Endothelial cell of umbilical vein (primary cell): ENCODE measurements around the gene LMCD1.

Experiments
- MAX ChIP-seq: IDR thresholded peaks from 2 replicates; pipeline ENCODE4 v1.6.1; 2011; ENCODE audit not compliant: insufficient read depth, insufficient read length
- POLR2A ChIP-seq: IDR thresholded peaks from 2 replicates; pipeline ENCODE4 v1.6.1; 2012; ENCODE audit warnings: low read depth, mild to moderate bottlenecking, control low read depth, low read length
- POLR2AphosphoS5 ChIP-seq: IDR thresholded peaks from 2 replicates; pipeline ENCODE4 v1.6.1; 2012; ENCODE audit warnings: low read depth, mild to moderate bottlenecking, control low read depth, low read length, moderate library complexity; ENCODE audit not compliant: insufficient read depth
- TF ChIP-seq, protein P1 (sequence below), 2 donors: IDR thresholded peaks; 1 replicate in 1 of 2; 2 replicates in 1 of 2; pipeline ENCODE4 v1.5.1; 2011; ENCODE audit warnings: low read length in 2 of 2, mild to moderate bottlenecking in 2 of 2, moderate library complexity in 2 of 2, control low read depth in 1 of 2, inconsistent platforms in 1 of 2, low read depth in 1 of 2; ENCODE audit not compliant: insufficient read depth in 1 of 2; ENCODE audit errors: extremely low read depth in 1 of 2

- no peak for TF ChIP-seq MAX
- TF ChIP-seq POLR2AphosphoS5 = no peak
- TF ChIP-seq, protein P1, sequence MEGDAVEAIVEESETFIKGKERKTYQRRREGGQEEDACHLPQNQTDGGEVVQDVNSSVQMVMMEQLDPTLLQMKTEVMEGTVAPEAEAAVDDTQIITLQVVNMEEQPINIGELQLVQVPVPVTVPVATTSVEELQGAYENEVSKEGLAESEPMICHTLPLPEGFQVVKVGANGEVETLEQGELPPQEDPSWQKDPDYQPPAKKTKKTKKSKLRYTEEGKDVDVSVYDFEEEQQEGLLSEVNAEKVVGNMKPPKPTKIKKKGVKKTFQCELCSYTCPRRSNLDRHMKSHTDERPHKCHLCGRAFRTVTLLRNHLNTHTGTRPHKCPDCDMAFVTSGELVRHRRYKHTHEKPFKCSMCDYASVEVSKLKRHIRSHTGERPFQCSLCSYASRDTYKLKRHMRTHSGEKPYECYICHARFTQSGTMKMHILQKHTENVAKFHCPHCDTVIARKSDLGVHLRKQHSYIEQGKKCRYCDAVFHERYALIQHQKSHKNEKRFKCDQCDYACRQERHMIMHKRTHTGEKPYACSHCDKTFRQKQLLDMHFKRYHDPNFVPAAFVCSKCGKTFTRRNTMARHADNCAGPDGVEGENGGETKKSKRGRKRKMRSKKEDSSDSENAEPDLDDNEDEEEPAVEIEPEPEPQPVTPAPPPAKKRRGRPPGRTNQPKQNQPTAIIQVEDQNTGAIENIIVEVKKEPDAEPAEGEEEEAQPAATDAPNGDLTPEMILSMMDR (IDR thresholded peaks at IDR 0.05; ENCODE audit: extremely low read depth in 1 of 2, insufficient read depth in 1 of 2, low read depth in 1 of 2, low read length in 2 of 2) = no peak
- no peak for TF ChIP-seq POLR2A
Observed at GRCh38 chr3:8491271-8492144, 10.1 kb upstream of the LMCD1 start.
